ENCODE measurements around the gene GDE1.

GDE1 gene

DNA sequence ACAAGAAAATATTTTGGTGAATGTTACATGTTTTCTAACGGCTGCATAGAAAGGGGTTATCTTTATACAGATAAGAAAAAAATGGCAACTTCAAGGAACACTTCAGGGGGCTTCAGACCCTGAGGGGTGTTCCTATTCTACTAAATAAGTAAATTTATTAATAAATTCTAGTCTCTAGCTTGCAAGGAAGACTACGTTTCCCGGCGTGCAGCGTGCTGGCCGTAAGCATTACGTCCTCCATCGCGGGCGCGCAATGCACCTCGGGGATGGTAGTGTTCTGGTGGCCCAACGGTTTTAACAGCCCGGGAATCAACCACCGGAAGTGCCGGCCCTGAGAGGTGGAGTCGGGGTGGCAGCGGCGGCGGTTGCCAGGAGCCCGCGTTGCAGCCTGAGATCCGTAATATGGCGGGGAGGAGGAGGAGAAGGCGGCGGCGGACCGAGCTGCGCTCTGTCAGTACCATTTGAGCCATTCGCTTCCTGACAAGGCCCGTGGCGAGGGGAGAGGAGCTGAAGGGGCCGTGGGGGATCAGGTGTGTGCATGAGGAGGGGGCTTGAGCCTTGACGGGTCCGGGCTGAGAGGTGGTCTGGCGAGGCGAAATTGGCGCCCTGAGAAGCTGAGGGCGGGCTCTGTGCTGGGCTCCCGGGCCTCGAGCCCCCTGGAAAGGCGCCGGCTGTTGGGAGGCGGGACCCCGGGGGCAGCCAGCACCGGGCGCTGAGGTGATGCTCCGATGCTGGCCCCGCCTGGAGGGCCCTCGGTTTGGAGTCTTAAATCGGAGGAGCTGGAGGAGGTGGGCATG, 1.9 kb upstream of the GDE1 start, which contains the start of gene CCP110:
CCP110 (plus strand) TSS at position 384 of the 797 bp plus-strand sequence. CDS start 3,940 bp downstream, outside the sequence.
- peak within 1 kb of the TSS; percentile 90 for H3K4me3 ChIP-seq (ENCODE audit: low read depth, low read length)
- TF ChIP-seq, protein P1, sequence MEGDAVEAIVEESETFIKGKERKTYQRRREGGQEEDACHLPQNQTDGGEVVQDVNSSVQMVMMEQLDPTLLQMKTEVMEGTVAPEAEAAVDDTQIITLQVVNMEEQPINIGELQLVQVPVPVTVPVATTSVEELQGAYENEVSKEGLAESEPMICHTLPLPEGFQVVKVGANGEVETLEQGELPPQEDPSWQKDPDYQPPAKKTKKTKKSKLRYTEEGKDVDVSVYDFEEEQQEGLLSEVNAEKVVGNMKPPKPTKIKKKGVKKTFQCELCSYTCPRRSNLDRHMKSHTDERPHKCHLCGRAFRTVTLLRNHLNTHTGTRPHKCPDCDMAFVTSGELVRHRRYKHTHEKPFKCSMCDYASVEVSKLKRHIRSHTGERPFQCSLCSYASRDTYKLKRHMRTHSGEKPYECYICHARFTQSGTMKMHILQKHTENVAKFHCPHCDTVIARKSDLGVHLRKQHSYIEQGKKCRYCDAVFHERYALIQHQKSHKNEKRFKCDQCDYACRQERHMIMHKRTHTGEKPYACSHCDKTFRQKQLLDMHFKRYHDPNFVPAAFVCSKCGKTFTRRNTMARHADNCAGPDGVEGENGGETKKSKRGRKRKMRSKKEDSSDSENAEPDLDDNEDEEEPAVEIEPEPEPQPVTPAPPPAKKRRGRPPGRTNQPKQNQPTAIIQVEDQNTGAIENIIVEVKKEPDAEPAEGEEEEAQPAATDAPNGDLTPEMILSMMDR (IDR thresholded peaks at IDR 0.05; ENCODE audit: borderline replicate concordance, insufficient read depth, low read depth, low read length): no peak

DNA sequence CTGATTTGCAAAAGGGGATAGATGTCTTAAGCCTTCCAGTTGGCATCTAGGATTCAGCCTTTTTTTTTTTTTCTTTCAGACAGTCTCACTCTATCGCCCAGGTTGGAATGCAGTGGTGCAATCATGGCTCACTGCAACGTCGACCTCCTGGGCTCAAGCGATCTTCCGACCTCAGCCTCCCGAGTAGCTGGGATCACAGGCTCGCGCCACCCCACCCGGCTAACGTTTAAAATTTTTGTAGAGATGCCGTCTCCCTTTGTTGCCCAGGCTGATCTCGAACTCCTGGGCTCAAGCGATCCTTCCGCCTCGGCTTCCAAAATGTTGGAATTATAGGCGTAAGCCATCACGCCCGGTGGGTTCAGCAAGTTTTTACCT, 1.3 kb upstream of the GDE1 start:
- TF ChIP-seq, protein P1 (IDR thresholded peaks at IDR 0.05; ENCODE audit: borderline replicate concordance, insufficient read depth, low read depth, low read length): no peak
- no peak overlapping the region for H3K4me3 ChIP-seq (ENCODE audit: low read depth, low read length)

DNA sequence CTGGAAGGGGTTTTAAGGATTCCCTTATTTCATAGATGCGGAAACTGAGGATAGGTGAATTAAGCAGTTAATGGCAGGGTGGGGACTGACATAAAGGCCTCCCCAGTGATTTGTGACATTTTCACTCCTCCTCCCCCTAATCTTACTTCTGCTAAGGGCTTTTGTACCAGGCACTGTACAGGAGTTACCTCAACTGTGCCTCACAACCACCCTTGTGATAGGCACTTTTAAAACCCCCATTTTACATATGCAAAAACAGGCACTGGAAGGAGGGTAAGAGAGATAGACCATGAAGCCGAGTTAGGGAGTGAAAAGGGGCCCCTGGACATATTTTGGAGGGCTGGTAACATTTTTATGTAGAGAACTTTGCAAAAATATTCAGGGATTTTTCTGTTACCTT, 862 bp upstream of the GDE1 start:
- TF ChIP-seq, protein P1 (IDR thresholded peaks at IDR 0.05; ENCODE audit: borderline replicate concordance, insufficient read depth, low read depth, low read length): no peak
- H3K4me3 ChIP-seq (ENCODE audit: low read depth, low read length): no peak overlapping the region

DNA sequence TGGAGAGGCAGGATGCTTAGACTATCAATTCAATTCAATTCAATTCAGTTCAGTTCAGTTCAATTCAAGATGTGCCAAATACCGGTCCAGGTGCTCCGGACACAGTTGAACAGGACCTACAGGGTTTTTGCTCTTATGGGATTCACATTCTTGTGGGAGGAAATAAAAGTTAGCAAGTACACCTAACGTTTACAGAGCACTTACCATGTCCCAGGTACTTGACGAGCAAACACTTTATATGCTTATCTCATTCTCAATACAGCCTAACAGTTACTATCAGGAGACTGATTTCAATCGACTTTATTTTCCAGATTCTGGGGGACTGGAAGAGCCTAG, 467 bp upstream of the GDE1 start:
- no peak overlapping the region for H3K4me3 ChIP-seq (ENCODE audit: low read depth, low read length)
- TF ChIP-seq, protein P1 (IDR thresholded peaks at IDR 0.05; ENCODE audit: borderline replicate concordance, insufficient read depth, low read depth, low read length): no peak

DNA sequence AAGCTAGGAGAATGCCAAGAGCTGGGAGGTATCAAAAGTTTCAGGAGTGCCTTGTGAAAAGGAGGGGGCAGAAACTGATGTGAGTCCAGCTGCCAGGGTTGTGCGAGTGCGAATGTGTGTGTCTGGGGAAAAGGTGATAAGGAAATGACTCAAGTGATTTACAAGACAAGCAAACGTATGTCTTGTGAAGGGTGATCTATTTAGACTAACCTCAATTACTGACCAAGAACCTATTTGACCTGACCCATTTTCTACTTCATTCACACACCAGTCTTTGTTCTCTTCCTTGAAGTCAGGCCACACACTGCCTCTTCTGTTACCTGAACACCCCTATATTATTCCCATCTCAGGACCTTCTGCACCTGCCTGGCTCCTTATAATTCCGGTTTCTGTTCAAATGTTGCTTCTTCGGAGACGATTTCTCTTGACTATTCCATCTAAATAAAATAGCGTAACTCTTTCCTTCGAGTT, 1.0 kb downstream of the GDE1 start:
- TF ChIP-seq, protein P1 (IDR thresholded peaks at IDR 0.05; ENCODE audit: borderline replicate concordance, insufficient read depth, low read depth, low read length): no peak

DNA sequence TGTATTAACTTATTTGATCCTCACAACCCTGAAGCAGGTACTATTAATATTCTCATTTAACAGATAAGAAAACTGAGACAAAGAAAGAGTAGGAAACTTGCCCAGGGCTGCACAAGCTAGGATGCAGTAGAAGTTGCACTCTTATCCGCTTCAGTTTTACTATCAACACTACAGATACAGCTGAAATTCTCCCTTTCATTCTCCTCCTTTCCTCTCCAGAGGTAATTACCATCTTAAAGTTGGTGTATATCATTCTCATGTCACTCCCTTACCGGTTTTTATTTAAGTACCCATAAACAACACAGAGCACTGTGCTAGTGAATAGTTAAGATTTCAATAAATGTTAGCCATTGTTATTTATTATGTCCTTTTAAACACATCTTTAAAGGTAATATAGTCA, 3.5 kb downstream of the GDE1 start:
- TF ChIP-seq, protein P1 (IDR thresholded peaks at IDR 0.05; ENCODE audit: borderline replicate concordance, insufficient read depth, low read depth, low read length): no peak
- no peak overlapping the region for H3K4me3 ChIP-seq (ENCODE audit: low read depth, low read length)

More for the DNA sequence above, 1.0 kb downstream of the GDE1 start:
- peak overlapping the region; percentile 71 for H3K4me3 ChIP-seq (ENCODE audit: low read depth, low read length)
